ENCODE measurements around the gene BDKRB2.

- TF ChIP-seq CTCF (IDR thresholded peaks at IDR 0.05): no peak
- TF ChIP-seq ZFX (IDR thresholded peaks at IDR 0.05; ENCODE audit: borderline replicate concordance): no peak
Observed at GRCh38 chr14:96263347-96264199, 58.9 kb downstream of the BDKRB2 start.
